HFFc6 (cell line): Measurements from ENCODE around the gene CILP. TPM values are rescaled to one million over a fixed set of nuclear protein-coding genes. Genes with fewer than 3 reads are reported as not detected.

Experiments
- DNase-seq: peaks from one replicate; pipeline ENCODE4 v3.0.0-alpha.2; 2018
- H3K27ac Mint-ChIP-seq: 2 replicates; pipeline ENCODE4 v1.8.0; 2020; ENCODE audit warnings: mild to moderate bottlenecking, mixed read lengths
- H3K27me3 Mint-ChIP-seq: 2 replicates; pipeline ENCODE4 v1.8.0; 2021; ENCODE audit warnings: mild to moderate bottlenecking, moderate library complexity, mixed read lengths; ENCODE audit not compliant: insufficient read depth
- H3K36me3 Mint-ChIP-seq: 2 replicates; pipeline ENCODE4 v1.8.0; 2021; ENCODE audit warnings: low read depth, mixed read lengths
- H3K4me1 Mint-ChIP-seq: 2 replicates; pipeline ENCODE4 v1.8.0; 2020; ENCODE audit warnings: low read depth, mixed read lengths
- H3K4me3 Mint-ChIP-seq: 2 replicates; pipeline ENCODE4 v1.8.0; 2020; ENCODE audit warnings: mild to moderate bottlenecking, moderate library complexity, mixed read lengths
- H3K9me3 Mint-ChIP-seq: 2 replicates; pipeline ENCODE4 v1.8.0; 2020; ENCODE audit warnings: mild to moderate bottlenecking, mixed read lengths
- CTCF ChIP-seq: fragments of 200-600 bp; sonication (generic); IDR thresholded peaks from 2 replicates; pipeline ENCODE4 v1.5.0; 2021; ENCODE audit warnings: antibody characterized with exemption, mild to moderate bottlenecking
- total RNA-seq, 6 experiments: library from RNA; stranded (reverse); fragmentation: NEBNext Ultra II Directional; extraction: Animal tissue kit (Norgen Biotek cat#: 25700); gene quantifications; 2 replicates in 1 of 6; 3 replicates in 5 of 6; pipeline ENCODE4 v1.2.3, GENCODE V29; 2021

CILP gene
- total RNA-seq, 6 experiments from 2014 or later = 0.05 TPM; not detected in 5

- H3K36me3 Mint-ChIP-seq = peaks cover 10% of the 10 kb centered on the region
Measured at GRCh38 chr15:65174509-65174908, 36.8 kb downstream of the CILP start.

GRCh38 chr15:65172531-65172930, 38.7 kb downstream of the CILP start:
- DNase-seq = no peak
- Mint-ChIP-seq H3K9me3 (no peaks in the 10 kb centered on the region), H3K36me3 (peaks cover 10% of the 10 kb centered on the region), H3K27ac (no peak overlapping the region; the same call in 1 of the 2 replicates), H3K27me3 (no peaks in the 10 kb centered on the region), H3K4me1 (peaks cover 6% of the 10 kb centered on the region; the same call in 1 of the 2 replicates), H3K4me3 (no peak overlapping the region)
- no peak for TF ChIP-seq CTCF

More at GRCh38 chr15:65174509-65174908, 36.8 kb downstream of the CILP start:
- H3K9me3 Mint-ChIP-seq = no peaks in the 10 kb centered on the region
- no peak overlapping the region for H3K4me3 Mint-ChIP-seq
- H3K4me1 Mint-ChIP-seq = peaks cover 6% of the 10 kb centered on the region; the same call in 1 of the 2 replicates
- TF ChIP-seq CTCF = no peak
- H3K27ac Mint-ChIP-seq = no peak overlapping the region
- DNase-seq = no peak
- H3K27me3 Mint-ChIP-seq = no peaks in the 10 kb centered on the region

GRCh38 chr15:65171428-65171827, 39.8 kb downstream of the CILP start:
- H3K9me3 Mint-ChIP-seq = no peaks in the 10 kb centered on the region
- H3K36me3 Mint-ChIP-seq = peaks cover 10% of the 10 kb centered on the region
- H3K27me3 Mint-ChIP-seq = no peaks in the 10 kb centered on the region
- DNase-seq = no peak
- H3K4me1 Mint-ChIP-seq = peaks cover 6% of the 10 kb centered on the region; the same call in 1 of the 2 replicates
- H3K27ac Mint-ChIP-seq = no peak overlapping the region
- no peak overlapping the region for H3K4me3 Mint-ChIP-seq
- TF ChIP-seq CTCF = no peak

GRCh38 chr15:65165875-65166274, 45.4 kb downstream of the CILP start:
- no peak for TF ChIP-seq CTCF
- peaks cover 4% of the 10 kb centered on the region; the same call in 1 of the 2 replicates for H3K36me3 Mint-ChIP-seq

GRCh38 chr15:65164139-65164538, 47.1 kb downstream of the CILP start:
- H3K36me3 Mint-ChIP-seq = no peaks in the 10 kb centered on the region; the same call in 1 of the 2 replicates
- H3K27ac Mint-ChIP-seq = no peak overlapping the region
- no peak overlapping the region for H3K4me3 Mint-ChIP-seq
- H3K4me1 Mint-ChIP-seq = peaks cover 5% of the 10 kb centered on the region; the same call in 1 of the 2 replicates
- H3K27me3 Mint-ChIP-seq = no peaks in the 10 kb centered on the region
- no peak for DNase-seq
- H3K9me3 Mint-ChIP-seq = no peaks in the 10 kb centered on the region
- TF ChIP-seq CTCF = no peak

More at GRCh38 chr15:65165875-65166274, 45.4 kb downstream of the CILP start:
- Mint-ChIP-seq H3K9me3 (no peaks in the 10 kb centered on the region), H3K4me3 (no peak overlapping the region), H3K27me3 (no peaks in the 10 kb centered on the region), H3K4me1 (peaks cover 5% of the 10 kb centered on the region; the same call in 1 of the 2 replicates), H3K27ac (no peak overlapping the region)
- no peak for DNase-seq
